ENCODE measurements around the gene ESX1.

DNA sequence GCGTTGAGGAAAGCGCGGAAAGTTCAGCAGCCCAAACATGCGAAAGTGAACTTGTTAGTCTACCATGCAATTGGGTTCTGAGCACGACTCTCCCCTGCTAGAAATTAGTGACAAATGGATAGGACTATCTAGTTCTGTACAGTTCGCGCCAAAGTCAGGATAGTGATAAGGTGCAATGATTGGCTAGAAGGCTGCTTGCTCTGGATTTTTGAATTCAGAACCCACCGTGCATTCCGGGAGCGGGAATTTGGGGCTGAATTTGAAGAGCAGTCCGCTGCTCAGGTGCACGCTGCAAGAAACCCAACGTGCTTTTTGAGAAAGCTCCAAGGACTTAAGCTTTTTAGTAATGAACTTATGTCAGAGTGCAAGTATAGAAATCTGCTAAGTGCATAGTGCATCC is 732 bp upstream of the ESX1 start:
- TF ChIP-seq ZFX (IDR thresholded peaks at IDR 0.05; ENCODE audit: borderline replicate concordance): no peak
- TF ChIP-seq, protein P1, sequence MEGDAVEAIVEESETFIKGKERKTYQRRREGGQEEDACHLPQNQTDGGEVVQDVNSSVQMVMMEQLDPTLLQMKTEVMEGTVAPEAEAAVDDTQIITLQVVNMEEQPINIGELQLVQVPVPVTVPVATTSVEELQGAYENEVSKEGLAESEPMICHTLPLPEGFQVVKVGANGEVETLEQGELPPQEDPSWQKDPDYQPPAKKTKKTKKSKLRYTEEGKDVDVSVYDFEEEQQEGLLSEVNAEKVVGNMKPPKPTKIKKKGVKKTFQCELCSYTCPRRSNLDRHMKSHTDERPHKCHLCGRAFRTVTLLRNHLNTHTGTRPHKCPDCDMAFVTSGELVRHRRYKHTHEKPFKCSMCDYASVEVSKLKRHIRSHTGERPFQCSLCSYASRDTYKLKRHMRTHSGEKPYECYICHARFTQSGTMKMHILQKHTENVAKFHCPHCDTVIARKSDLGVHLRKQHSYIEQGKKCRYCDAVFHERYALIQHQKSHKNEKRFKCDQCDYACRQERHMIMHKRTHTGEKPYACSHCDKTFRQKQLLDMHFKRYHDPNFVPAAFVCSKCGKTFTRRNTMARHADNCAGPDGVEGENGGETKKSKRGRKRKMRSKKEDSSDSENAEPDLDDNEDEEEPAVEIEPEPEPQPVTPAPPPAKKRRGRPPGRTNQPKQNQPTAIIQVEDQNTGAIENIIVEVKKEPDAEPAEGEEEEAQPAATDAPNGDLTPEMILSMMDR (IDR thresholded peaks at IDR 0.05): no peak

Data from 22Rv1 (cell line).